ENCODE measurements around the gene WDR70. TPM values are rescaled to one million over a fixed set of nuclear protein-coding genes. Genes with fewer than 3 reads are reported as not detected.

WDR70 gene
- total and polyA plus RNA-seq, 4 experiments from 2014 or later, result 23.5 to 43.2 (median 29.9) TPM

DNA sequence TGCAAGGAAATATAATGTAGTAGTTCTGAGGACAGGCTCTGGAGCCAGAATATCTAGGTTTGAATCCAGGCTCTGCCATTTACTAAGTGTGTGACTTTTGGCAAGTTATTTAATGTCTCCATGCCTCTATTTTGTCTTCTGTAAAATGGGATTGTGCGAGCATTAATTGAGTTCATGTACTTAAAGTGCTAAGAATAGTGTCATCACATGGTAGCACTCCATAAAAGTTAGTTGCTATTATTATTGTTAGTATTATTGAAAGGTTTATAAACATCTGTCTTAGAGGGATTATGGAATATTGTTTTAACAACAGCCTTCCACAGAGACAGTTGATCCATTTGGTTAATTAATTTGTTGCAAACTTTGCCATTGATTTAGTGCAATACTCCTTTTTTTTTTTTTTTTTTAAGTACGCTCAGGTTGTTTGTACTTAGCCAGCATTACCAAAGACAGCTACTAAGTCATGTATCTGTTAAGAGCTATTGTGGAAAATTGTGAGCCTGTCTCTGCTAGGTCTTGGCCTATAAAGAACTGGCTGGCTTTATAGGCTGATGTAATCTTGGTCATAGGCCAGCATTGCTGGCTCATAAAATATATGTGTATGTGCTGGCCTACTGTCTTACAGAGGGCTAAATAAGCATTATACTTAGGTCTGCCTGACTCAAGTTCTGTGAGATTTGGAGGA lies 174.7 kb downstream of the WDR70 start:
- H3K27ac Mint-ChIP-seq, result no peak overlapping the region
- H3K36me3 Mint-ChIP-seq, result peaks cover 7 to 22% of the 10 kb centered on the region in 2 donors
- H3K9me3 Mint-ChIP-seq, result no peaks in the 10 kb centered on the region
- H3K9me3 ChIP-seq (ENCODE audit: control insufficient read depth in 1 of 2, low read length in 2 of 2), result no peaks in the 10 kb centered on the region
- no peak overlapping the region for H3K4me3 Mint-ChIP-seq
- no peak for DNase-seq
- H3K36me3 ChIP-seq (ENCODE audit: insufficient read depth, low read length), result no peaks in the 10 kb centered on the region
- no peaks in the 10 kb centered on the region for H3K27me3 ChIP-seq (ENCODE audit: insufficient read depth, low read length)
- POLR2A ChIA-PET (ENCODE audit: partially characterized antibody), result no interaction called here
- no peak overlapping the region for H3K27ac ChIP-seq (ENCODE audit: low read depth, low read length)
- intact Hi-C loops (cut with micrococcal nuclease), result no loop called here
- H3K4me1 Mint-ChIP-seq, result peaks cover 9 to 22% (median 14%) of the 10 kb centered on the region in 4 donors
- CTCF ChIA-PET (ENCODE audit: partially characterized antibody), result interaction anchor here (1.1 kb wide), 1 partner anchor 12 kb away, joined by 4 read pairs; no protein-coding TSS in a partner anchor
- H3K4me1 ChIP-seq (ENCODE audit: insufficient read depth, low read length), result no peaks in the 10 kb centered on the region
- H3K4me3 ChIP-seq (ENCODE audit: low read length in 2 of 2), result no peak overlapping the region
- no peaks in the 10 kb centered on the region for H3K27me3 Mint-ChIP-seq

DNA sequence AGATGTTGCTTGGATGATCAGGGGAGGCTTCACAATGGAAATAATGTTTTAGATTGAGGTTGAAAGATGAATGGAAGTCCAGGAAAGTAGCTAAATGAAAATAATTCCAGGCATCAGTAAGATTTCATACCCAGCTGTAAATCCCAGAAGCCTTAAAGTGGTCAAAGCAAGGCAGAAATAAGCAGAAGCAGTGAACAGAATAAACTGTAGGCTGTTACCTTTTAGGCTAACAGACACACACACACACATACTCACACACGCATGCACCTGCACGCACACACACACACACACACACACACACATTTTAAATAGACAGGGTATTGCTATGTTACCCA lies 175.3 kb downstream of the WDR70 start:
- peaks cover 8 to 22% (median 12%) of the 10 kb centered on the region in 4 donors for H3K4me1 Mint-ChIP-seq

GRCh38 chr5:37554938-37555337 lies 175.8 kb downstream of the WDR70 start:
- no peaks in the 10 kb centered on the region for H3K27me3 Mint-ChIP-seq
- Histone ChIP-seq H3K36me3 (ENCODE audit: insufficient read depth, low read length) (no peaks in the 10 kb centered on the region), H3K27ac (ENCODE audit: low read depth, low read length) (no peak overlapping the region), H3K9me3 (ENCODE audit: control insufficient read depth in 1 of 2, low read length in 2 of 2) (no peaks in the 10 kb centered on the region), H3K4me3 (ENCODE audit: low read length in 2 of 2) (no peak overlapping the region), H3K27me3 (ENCODE audit: insufficient read depth, low read length) (no peaks in the 10 kb centered on the region), H3K4me1 (ENCODE audit: insufficient read depth, low read length) (no peaks in the 10 kb centered on the region)
- DNase-seq, result no peak
- H3K4me3 Mint-ChIP-seq, result no peak overlapping the region
- no peaks in the 10 kb centered on the region for H3K9me3 Mint-ChIP-seq
- intact Hi-C loops (cut with micrococcal nuclease), result no loop called here
- no peak overlapping the region for H3K27ac Mint-ChIP-seq
- H3K4me1 Mint-ChIP-seq, result peaks cover 8 to 22% (median 12%) of the 10 kb centered on the region in 4 donors
- ChIA-PET POLR2A (ENCODE audit: partially characterized antibody) (no interaction called here), CTCF (ENCODE audit: partially characterized antibody) (interaction anchor here (0.9 to 1.1 kb wide), 2 partner anchors 11 to 61 kb away, joined by 3 to 4 read pairs; no protein-coding TSS in a partner anchor)
- H3K36me3 Mint-ChIP-seq, result peaks cover 7 to 23% of the 10 kb centered on the region in 2 donors

More for the DNA sequence above, 175.3 kb downstream of the WDR70 start:
- H3K27me3 Mint-ChIP-seq, result no peaks in the 10 kb centered on the region
- H3K27ac Mint-ChIP-seq, result no peak overlapping the region
- Histone ChIP-seq H3K27me3 (ENCODE audit: insufficient read depth, low read length) (no peaks in the 10 kb centered on the region), H3K4me1 (ENCODE audit: insufficient read depth, low read length) (no peaks in the 10 kb centered on the region), H3K9me3 (ENCODE audit: control insufficient read depth in 1 of 2, low read length in 2 of 2) (no peaks in the 10 kb centered on the region), H3K4me3 (ENCODE audit: low read length in 2 of 2) (no peak overlapping the region), H3K36me3 (ENCODE audit: insufficient read depth, low read length) (no peaks in the 10 kb centered on the region), H3K27ac (ENCODE audit: low read depth, low read length) (no peak overlapping the region)
- no peaks in the 10 kb centered on the region for H3K9me3 Mint-ChIP-seq
- H3K36me3 Mint-ChIP-seq, result peaks cover 7 to 22% of the 10 kb centered on the region in 2 donors
- no peak for DNase-seq
- intact Hi-C loops (cut with micrococcal nuclease), result no loop called here
- CTCF ChIA-PET (ENCODE audit: partially characterized antibody), result interaction anchor here (1.1 kb wide), 1 partner anchor 11 kb away, joined by 4 read pairs; no protein-coding TSS in a partner anchor
- POLR2A ChIA-PET (ENCODE audit: partially characterized antibody), result no interaction called here
- no peak overlapping the region for H3K4me3 Mint-ChIP-seq

GRCh38 chr5:37557734-37558293 lies 178.7 kb downstream of the WDR70 start:
- no peaks in the 10 kb centered on the region for H3K27me3 Mint-ChIP-seq
- H3K36me3 ChIP-seq (ENCODE audit: insufficient read depth, low read length), result no peaks in the 10 kb centered on the region
- intact Hi-C loops (cut with micrococcal nuclease), result no loop called here
- no peak overlapping the region for H3K27ac ChIP-seq (ENCODE audit: low read depth, low read length)
- no peak overlapping the region for H3K4me3 Mint-ChIP-seq
- no peaks in the 10 kb centered on the region for H3K9me3 ChIP-seq (ENCODE audit: control insufficient read depth in 1 of 2, low read length in 2 of 2)
- H3K9me3 Mint-ChIP-seq, result no peaks in the 10 kb centered on the region
- peaks cover 0 to 16% (median 4%) of the 10 kb centered on the region in 4 donors for H3K4me1 Mint-ChIP-seq
- ChIA-PET POLR2A (ENCODE audit: partially characterized antibody) (no interaction called here), CTCF (ENCODE audit: partially characterized antibody) (interaction anchor here (0.7 to 1.3 kb wide), 2 partner anchors 13 to 1691 kb away, joined by 3 read pairs; no protein-coding TSS in a partner anchor)
- no peak for DNase-seq
- no peaks in the 10 kb centered on the region for H3K4me1 ChIP-seq (ENCODE audit: insufficient read depth, low read length)
- H3K27ac Mint-ChIP-seq, result no peak overlapping the region
- H3K36me3 Mint-ChIP-seq, result peaks cover 8 to 17% of the 10 kb centered on the region in 2 donors
- H3K4me3 ChIP-seq (ENCODE audit: low read length in 2 of 2), result no peak overlapping the region
- no peaks in the 10 kb centered on the region for H3K27me3 ChIP-seq (ENCODE audit: insufficient read depth, low read length)

DNA sequence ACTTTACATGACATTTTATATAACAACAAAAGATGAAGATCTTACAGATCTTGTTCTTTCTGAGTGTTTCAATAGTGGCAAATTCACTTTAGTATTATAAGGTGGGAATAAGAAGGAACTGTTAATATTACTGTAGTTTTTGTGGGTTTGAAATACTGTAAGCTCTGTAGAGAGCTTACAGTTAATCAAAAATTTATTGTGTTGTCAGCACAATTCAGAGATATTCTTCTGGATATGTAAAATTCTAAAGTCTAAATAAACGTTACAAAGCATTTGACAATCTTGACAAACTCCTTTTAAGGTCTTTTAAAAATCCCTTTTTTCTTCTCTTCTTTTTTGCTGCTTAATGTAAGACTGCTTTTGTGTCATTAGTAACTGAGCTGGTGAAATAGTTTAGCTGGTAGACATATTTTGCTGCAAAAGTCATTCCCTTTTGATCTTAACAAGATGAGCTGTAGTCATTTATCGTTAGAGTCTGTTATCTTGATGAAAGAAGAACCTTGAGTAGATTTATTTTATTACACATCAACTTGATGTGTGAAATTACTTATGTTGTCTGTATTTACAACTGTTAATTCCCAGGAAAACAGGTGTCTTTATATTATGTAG lies 186.0 kb downstream of the WDR70 start:
- no peak overlapping the region for H3K4me3 Mint-ChIP-seq
- no peaks in the 10 kb centered on the region for H3K27me3 ChIP-seq (ENCODE audit: insufficient read depth, low read length)
- H3K9me3 ChIP-seq (ENCODE audit: control insufficient read depth in 1 of 2, low read length in 2 of 2), result no peaks in the 10 kb centered on the region
- no peaks in the 10 kb centered on the region for H3K36me3 ChIP-seq (ENCODE audit: insufficient read depth, low read length)
- DNase-seq, result no peak
- H3K36me3 Mint-ChIP-seq, result peaks cover 10 to 40% of the 10 kb centered on the region in 2 donors
- no peak overlapping the region for H3K27ac ChIP-seq (ENCODE audit: low read depth, low read length)
- POLR2A ChIA-PET (ENCODE audit: partially characterized antibody), result no interaction called here
- peaks cover 0 to 4% (median 1%) of the 10 kb centered on the region in 4 donors for H3K4me1 Mint-ChIP-seq
- CTCF ChIA-PET (ENCODE audit: partially characterized antibody), result interaction anchor here (1.1 kb wide), 1 partner anchor 11 kb away, joined by 4 read pairs; no protein-coding TSS in a partner anchor
- H3K4me1 ChIP-seq (ENCODE audit: insufficient read depth, low read length), result no peaks in the 10 kb centered on the region
- intact Hi-C loops (cut with micrococcal nuclease), result no loop called here
- H3K4me3 ChIP-seq (ENCODE audit: low read length in 2 of 2), result no peak overlapping the region
- H3K27ac Mint-ChIP-seq, result no peak overlapping the region
- no peaks in the 10 kb centered on the region for H3K27me3 Mint-ChIP-seq
- peaks cover 0 to 4% (median 0%) of the 10 kb centered on the region in 8 donors for H3K9me3 Mint-ChIP-seq

- H3K4me3 ChIP-seq (ENCODE audit: low read length in 2 of 2), result no peak overlapping the region
- no peaks in the 10 kb centered on the region for H3K9me3 ChIP-seq (ENCODE audit: control insufficient read depth in 1 of 2, low read length in 2 of 2)
- H3K27me3 ChIP-seq (ENCODE audit: insufficient read depth, low read length), result no peaks in the 10 kb centered on the region
- Mint-ChIP-seq H3K4me3 (no peak overlapping the region), H3K27ac (no peak overlapping the region), H3K9me3 (peaks cover 0 to 4% (median 0%) of the 10 kb centered on the region in 8 donors), H3K27me3 (no peaks in the 10 kb centered on the region), H3K36me3 (peaks cover 12 to 36% of the 10 kb centered on the region in 2 donors), H3K4me1 (peaks cover 0 to 3% (median 0%) of the 10 kb centered on the region in 4 donors)
- no peaks in the 10 kb centered on the region for H3K36me3 ChIP-seq (ENCODE audit: insufficient read depth, low read length)
- no peaks in the 10 kb centered on the region for H3K4me1 ChIP-seq (ENCODE audit: insufficient read depth, low read length)
- ChIA-PET CTCF (ENCODE audit: partially characterized antibody) (no interaction called here), POLR2A (ENCODE audit: partially characterized antibody) (no interaction called here)
- no peak overlapping the region for H3K27ac ChIP-seq (ENCODE audit: low read depth, low read length)
- intact Hi-C loops (cut with micrococcal nuclease), result no loop called here
- no peak for DNase-seq
These were observed 188.4 kb downstream of the WDR70 start for GRCh38 chr5:37567566-37567965.

GRCh38 chr5:37568018-37568753 lies 189.1 kb downstream of the WDR70 start:
- intact Hi-C loops (cut with micrococcal nuclease), result no loop called here
- ChIA-PET POLR2A (ENCODE audit: partially characterized antibody) (no interaction called here), CTCF (ENCODE audit: partially characterized antibody) (no interaction called here)
- Mint-ChIP-seq H3K4me3 (no peak overlapping the region), H3K4me1 (peaks cover 0 to 6% (median 2%) of the 10 kb centered on the region in 4 donors), H3K9me3 (peaks cover 0 to 6% (median 0%) of the 10 kb centered on the region in 8 donors), H3K27me3 (no peaks in the 10 kb centered on the region), H3K27ac (peak overlapping the region in 2 of 7 donors; percentile 54 to 56), H3K36me3 (peaks cover 18 to 43% of the 10 kb centered on the region in 2 donors)
- no peaks in the 10 kb centered on the region for H3K27me3 ChIP-seq (ENCODE audit: insufficient read depth, low read length)
- H3K9me3 ChIP-seq (ENCODE audit: control insufficient read depth in 1 of 2, low read length in 2 of 2), result no peaks in the 10 kb centered on the region
- H3K4me3 ChIP-seq (ENCODE audit: low read length in 2 of 2), result no peak overlapping the region
- no peaks in the 10 kb centered on the region for H3K4me1 ChIP-seq (ENCODE audit: insufficient read depth, low read length)
- no peak overlapping the region for H3K27ac ChIP-seq (ENCODE audit: low read depth, low read length)
- H3K36me3 ChIP-seq (ENCODE audit: insufficient read depth, low read length), result no peaks in the 10 kb centered on the region
- DNase-seq, result no peak
